GM12892 (cell line): ENCODE measurements around the gene HAGHL.

Source experiments
- POLR2A ChIP-seq: IDR thresholded peaks from 2 replicates; pipeline ENCODE4 v1.6.1; 2011; ENCODE audit warnings: low read depth, low read length, control low read depth
- POLR2AphosphoS5 ChIP-seq: IDR thresholded peaks from 2 replicates; pipeline ENCODE4 v1.6.1; 2011; ENCODE audit warnings: low read depth, low read length, control low read depth

DNA sequence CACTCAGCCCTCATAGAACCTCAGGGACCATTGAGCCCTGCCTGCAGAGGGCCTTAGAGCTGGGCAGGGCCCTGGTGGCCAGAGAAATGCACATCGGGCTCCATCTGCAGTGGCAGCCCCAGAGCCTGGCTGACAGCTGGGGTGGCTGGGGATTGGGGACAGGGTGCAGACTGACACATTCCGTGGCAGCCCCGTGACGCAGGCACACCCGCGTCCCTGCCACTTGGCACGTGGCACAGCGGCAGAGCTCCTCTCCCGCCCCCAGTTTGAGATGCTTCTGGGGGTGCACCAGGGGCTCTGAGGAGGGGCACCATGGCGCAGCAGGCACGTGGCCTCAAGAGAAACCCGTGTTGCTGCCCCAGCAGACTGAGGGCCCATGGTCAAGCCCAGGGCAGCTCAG lies 23.5 kb upstream of the HAGHL start:
- TF ChIP-seq POLR2A, result no peak
- TF ChIP-seq POLR2AphosphoS5, result no peak
